ENCODE measurements around the gene ATG4D.
A peak's percentile ranks its signal among the peaks of the same experiment; 100 is the strongest.
"Not testable (repeated sequence)": the region's sequence is repeated elsewhere in the genome, so short reads cannot be mapped to it uniquely, and the experiment has no call there.

The ATG4D gene

GRCh38 chr19:10552510-10553053 lies 8.9 kb downstream of the ATG4D start:
- peak; percentile 57 for DNase-seq (ENCODE audit: low spot score)

GRCh38 chr19:10553087-10553667 lies 9.5 kb downstream of the ATG4D start:
- no peak for DNase-seq (ENCODE audit: low spot score)

- no peak for DNase-seq (ENCODE audit: low spot score)
Measured at GRCh38 chr19:10553943-10554381, 10.3 kb downstream of the ATG4D start.

DNA sequence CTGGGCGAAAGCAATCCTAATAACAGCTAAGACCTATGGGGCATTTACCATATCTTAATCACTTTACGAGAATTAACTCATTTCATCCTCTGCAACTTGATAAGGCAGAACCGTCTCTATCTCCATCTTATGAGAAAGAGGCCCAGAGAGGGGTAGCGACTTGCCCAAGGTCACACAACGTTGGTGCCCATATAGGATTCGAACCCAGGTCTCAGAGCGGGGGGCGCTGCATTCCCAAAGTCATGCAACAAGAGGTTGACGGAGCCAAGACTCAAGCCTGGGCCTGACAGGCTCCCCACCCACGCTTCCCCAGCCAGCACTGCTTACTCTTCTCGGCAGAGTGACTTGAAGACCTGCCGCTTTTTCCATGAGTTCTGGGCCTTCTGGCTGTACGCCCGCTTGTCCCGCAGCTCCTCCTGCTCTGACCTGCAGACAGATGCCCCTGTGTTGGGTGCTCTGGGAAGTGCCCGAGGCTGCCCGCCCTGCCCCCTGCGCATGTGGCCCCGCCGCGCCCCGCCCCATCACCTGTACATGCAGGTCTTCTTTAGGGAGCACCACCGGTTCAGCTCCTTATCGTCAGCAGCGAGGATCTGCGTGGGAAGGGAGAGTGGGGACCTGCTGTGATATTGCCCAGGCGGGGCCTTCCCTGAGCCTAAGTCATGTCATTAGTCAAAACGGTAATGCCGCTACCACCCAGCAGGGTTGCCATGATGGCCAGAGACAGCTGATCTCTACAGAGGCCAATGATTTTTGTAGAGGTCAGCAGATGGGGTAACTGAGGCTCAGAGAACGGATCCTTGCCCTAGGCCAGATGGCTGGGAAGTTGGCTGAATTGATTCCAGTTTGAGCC lies 11.3 kb downstream of the ATG4D start:
- DNase-seq (ENCODE audit: low spot score) = no peak

DNA sequence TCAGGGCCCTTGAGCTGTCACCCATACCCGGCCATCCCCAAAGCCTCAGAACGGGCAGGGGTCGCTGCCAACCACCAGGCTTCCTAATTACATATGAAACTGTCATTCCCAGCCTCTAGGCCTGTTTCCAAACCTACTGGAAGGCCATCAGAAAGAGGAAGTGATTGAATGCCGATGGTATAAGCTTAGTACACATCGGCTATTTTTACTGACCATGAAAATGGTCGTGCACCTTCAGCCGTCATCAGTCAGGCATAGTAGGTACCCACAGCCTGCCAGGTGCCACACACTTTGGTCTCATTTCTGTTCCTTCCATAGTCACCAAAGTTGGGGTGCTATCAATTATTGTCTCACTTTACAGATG lies 11.9 kb downstream of the ATG4D start:
- no peak for DNase-seq (ENCODE audit: low spot score)

GRCh38 chr19:10557603-10558197 lies 14.0 kb downstream of the ATG4D start:
- DNase-seq (ENCODE audit: low spot score) = no peak

DNA sequence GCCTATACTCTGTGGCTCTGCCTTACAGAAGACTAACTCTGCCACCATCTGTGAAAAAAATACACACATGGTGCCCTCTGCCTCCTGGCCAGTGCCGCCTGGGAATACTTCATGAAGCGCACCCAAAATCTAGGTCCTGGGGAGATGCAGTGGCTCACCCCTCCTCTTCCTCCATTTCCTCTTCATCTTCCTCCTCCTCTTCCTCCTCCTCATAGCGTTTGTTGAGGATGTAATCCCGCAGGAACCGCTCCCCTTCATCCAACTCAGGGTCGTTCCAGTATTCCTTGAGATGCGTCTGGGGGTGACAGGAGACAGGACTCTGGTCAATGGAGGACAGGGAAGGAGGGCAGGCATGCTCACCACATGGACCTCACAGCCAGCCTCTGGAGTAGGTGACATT lies 16.4 kb downstream of the ATG4D start:
- DNase-seq (ENCODE audit: low spot score) = no peak

DNA sequence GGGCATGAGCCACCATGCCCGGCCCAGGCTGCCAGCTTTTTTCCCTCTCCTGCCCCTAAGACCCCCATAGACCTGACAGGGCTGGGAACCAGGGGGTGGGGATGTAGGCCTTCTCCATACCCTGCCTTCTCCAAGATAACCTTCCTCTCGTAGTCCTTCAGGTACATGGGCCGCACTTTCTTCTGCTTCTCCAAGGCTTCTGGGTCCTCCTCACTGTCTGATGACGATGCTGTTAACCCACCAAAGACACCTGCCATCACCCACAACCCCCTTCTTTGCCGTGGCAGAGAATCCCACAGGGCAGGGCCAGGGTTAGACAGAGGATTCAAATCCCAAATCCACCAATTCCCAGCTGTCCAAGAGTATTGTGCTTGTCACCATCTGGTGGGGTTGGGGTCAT lies 18.9 kb downstream of the ATG4D start:
- DNase-seq (ENCODE audit: low spot score) = no peak

DNA sequence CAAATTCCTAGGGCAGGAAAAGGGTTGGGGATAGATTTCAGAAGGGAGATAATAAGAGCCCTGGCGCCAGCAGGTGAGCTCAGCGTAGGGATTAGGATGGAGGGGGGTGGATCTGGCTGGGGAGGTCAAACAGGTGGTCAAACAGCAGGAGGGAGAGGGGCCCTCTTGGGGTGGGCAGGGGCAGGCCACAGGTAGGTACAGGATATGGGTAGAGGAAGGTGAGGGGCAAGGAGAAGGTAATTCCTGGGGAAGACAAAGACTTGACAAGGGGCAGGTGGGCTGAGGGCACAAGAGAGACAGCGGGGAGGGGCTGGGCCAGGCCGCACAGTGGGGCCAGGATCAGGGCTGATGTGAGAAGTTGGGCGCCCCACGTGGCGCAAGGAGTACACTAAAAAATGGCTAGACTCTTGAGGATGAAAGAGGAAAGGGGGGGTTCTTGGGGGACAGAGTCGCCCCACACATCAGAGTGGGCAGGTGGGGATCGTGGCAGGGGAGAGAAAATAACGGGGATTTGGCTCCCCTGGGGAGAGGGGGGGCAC lies 21.4 kb downstream of the ATG4D start:
- DNase-seq (ENCODE audit: low spot score) = no peak

DNA sequence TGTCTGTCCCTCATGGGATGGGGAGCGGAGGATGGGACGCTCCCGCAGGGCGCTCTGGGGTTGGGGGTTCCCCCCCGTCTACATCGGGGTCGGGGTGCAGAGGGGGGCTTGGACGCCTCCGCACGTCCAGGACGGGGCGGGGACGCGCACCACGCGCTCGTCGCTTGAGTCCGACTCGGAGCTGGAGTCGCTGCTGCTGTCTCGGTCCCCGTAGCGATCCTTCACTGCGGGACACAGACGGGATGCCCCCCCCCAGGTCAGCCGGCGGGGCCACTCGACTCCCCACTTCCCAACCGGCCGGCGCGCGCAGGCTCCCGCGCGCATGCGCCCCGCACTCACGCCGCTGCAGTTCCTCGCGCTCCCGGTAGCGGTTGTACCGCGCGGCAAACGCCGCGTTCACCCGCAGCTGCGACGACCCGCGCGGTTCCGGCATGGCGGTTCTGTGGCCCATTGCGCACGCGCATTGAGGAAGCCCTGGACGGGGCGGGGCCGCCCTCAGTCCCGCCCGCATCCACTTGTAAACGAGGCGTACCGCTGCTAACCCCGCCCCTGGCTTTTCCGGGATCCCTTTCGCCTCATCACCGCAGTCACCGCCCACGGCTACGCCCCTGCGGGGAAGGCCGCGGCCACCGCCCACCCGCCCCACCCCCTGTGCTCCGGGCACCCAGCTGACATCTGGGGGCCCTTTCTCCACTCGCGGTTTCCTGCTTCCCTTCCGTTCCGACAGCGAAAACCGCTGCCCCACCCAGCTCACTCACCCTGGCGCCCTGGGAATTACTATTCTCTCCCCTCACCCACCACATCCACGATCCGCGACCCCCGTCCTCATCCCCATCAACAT lies 22.1 kb downstream of the ATG4D start, which contains the start of gene KRI1:
KRI1 (minus strand) TSS at position 444 of the 841 bp plus-strand sequence; CDS start at position 433, 11 bp downstream.
- peak; percentile 95 for DNase-seq (ENCODE audit: low spot score)

DNA sequence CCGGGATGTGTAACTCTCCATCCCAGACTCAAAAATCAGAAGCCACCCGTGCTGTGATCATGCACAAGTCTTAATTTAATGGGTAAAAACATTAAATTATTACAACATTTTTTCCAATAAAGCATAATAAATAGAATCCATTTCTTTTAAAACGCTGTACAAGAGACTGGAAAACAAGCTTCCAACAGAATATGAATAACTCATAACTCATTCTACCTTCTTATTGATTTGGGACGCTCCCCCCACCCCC lies 22.6 kb downstream of the ATG4D start:
- no peak for DNase-seq (ENCODE audit: low spot score)

GRCh38 chr19:10566658-10567410 lies 23.1 kb downstream of the ATG4D start:
- no peak for DNase-seq (ENCODE audit: low spot score)

DNA sequence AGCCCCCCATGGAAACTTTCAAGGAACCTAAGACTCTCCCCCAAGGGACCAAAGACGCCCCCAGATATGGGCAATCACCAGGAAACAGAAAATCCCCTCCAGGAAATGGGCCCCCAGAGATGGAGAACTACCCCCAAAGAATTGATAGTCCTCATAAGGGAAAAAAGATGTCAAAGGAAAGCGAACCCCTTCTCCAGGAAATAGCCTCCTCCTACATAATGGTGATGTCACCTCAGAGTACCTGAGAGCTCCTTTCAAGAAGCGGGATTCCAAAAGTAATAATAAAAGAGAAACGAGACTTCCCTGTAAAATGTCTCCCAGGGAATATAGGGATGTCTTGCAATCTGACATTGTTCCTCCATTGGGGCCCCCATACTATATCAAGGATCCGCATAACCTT lies 24.0 kb downstream of the ATG4D start:
- DNase-seq (ENCODE audit: low spot score) = no peak

DNA sequence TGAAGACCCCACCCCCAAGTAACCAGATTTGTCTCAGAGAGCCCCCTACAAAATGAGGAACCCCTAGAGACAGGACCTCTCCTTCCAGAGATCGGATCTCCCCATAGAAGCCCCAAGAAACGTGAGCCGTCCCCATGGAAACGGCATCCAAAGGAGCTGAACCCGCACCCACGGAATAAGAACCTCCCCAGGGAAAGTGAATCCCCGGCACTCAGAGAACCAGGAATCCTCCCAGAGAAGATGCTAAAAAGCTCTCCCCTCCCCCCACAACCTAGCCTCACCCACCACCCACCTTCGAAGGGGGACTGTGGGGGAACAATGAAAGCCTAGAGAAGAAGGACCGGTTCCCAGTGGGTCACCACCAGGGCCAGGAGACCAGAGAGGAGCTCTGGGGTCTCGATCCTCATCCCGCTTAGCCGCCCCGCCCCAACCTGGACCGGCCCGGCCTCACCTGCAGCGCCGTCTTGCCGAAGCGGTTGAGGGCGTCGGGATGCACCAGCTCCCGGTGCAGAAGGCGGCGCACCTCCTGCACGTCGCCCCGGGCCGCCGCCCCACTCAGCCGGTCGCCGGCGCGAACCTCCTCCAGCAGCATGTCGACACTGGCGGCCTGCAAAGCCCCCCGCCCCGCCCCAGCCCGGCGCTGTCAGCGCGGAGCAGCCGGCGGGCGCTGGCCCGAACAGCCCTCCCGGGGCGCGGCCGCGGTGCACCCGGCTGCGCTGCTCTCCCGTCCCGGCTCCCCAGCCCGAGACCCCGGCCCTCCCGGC lies 24.5 kb downstream of the ATG4D start:
- DNase-seq (ENCODE audit: low spot score) = no peak

GRCh38 chr19:10568826-10569651 lies 25.3 kb downstream of the ATG4D start, which contains the start of gene CDKN2D:
CDKN2D (minus strand) TSS chr19:10568979; CDS start chr19:10568653, 326 bp downstream.
- peak; percentile 99 for DNase-seq (ENCODE audit: low spot score)

GRCh38 chr19:10573793-10574192 lies 30.1 kb downstream of the ATG4D start:
- DNase-seq (ENCODE audit: low spot score) = not testable (repeated sequence)

GRCh38 chr19:10574462-10574861 lies 30.8 kb downstream of the ATG4D start:
- no peak for DNase-seq (ENCODE audit: low spot score)

DNA sequence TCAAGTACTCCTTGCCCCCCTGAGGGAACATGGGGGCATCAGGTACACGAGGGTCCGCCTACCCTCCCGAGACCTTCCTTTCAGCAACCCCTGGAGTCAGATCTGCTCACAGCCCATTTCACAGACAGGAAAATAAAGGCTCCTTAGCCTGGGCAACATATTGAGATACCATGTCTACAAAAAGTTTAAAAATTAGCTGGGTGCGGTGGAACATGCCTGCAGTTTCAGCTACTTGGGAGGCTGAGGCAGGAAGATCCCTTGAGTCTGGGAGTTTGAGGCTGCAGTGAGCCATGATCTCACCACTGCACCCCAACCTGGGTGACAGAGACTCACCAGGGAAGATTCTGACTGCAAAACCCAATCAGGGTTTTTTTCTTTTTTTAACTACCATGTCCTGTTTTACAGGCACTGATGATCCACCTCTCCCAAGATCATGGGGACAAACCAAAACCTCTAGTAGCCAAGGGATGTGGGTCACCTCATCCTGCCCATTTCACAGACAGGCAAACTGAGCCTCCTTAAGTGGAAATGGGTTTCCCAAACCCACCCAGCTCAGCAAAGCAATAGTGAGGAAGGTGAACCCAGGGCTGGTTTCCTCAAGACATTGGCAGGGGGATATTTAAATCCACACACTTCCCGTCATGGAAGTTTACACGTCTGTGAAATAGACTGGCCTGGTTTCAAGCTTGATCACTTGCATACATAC lies 31.5 kb downstream of the ATG4D start:
- DNase-seq (ENCODE audit: low spot score) = no peak

GRCh38 chr19:10577951-10578350 lies 34.2 kb downstream of the ATG4D start:
- no peak for DNase-seq (ENCODE audit: low spot score)
